HG03108 (cell line): Measurements from ENCODE around the gene MBNL1.
A peak's percentile ranks its signal among the peaks of the same experiment; 100 is the strongest.

Source experiments
- ATAC-seq: cut with Tn5 transposase; IDR thresholded peaks from one replicate; pipeline ENCODE4 v1.9.1; 2021; ENCODE audit warnings: moderate library complexity; ENCODE audit not compliant: unreplicated experiment

The MBNL1 gene

DNA sequence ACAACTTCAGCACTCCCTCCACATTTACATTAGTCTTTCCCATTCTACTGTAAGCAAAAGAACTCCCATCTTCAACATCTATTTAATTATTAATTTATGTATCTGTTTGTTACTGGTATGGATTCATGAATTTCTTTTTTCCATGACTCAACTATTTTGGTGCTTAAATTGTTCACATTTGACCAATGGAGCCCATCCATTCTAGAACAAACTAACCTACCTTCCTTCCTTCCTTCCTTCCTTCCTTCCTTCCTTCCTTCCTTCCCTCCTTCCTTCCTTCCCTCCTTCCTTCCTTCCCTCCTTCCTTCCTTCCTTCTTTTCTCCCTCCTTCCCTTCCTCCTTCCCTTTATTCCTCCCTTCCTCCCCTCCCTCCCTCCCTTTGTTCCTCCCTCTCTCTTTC lies 16.8 kb upstream of the MBNL1 start:
- no peak for ATAC-seq

DNA sequence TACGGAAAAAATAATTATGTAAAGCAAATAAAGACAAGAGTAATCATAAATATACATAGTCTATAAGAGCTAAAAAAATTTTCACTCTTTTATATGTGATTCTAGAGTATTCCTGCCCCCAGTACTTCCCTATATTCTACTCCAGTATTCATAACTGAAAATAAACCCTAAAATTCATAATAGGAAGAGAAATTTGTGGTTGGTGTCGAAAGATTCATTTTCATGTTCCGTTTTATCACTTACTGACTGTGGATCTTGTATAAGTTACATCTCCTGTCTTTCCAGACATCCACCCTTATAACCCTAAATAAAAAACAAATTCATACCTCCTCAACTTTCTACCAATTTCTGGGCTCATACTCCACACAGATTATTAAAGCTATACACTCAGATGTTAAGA lies 16.0 kb upstream of the MBNL1 start:
- no peak for ATAC-seq

DNA sequence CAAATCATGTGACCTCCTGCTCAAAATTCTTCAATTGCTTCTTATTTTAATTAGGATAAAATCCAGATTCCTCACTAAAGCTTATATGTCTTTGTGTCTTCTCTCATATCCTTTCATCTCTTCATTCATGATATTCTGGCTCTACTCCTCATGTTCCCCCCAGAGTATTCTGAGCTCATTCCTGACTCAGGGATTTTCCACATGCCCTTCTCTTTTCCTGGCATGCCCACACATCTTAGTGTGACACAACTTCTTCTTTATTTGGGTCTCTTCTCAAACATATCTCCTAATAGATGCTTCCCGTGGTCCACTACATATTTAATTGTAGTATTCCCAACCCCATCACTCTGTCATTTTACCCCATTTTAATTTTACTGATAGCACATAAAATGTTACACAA lies 15.2 kb upstream of the MBNL1 start:
- no peak for ATAC-seq

DNA sequence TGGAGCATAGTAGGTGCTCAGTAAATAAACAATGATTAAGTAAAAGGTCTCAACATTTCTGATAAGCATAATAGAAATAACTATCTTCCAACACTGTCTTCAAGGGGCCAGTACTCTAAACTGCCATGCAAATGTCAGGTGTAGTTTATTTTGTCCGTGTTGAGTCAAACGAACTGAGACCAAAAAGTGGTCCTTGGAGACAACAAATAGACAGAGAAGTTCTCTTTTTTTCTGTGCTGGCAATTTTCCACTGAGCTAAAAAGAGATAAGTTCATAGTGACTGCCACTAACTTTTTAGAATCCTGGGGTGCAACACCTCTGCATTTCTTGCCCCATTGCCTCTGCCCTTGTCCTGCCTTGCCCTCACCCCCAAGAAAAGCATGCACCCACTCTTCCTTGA lies 14.7 kb upstream of the MBNL1 start:
- ATAC-seq = no peak

DNA sequence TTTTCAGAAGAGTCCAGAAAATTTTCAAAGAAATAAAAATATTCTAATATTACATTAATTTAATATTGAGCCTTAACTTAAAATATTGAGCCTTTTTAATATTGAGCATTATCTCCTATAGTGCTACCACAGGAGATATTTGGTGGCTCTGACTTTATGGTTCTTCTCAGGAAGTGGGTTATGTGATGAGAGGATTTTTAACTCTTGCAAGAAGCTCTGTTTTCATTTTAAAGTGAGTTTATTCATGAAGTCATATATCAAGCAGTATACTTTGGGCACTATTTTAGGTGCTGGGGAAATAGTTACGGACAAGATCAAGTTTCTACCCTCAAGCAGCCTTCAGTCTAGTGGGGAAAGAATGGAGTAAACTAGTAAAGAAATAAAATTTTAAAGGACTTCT lies 13.4 kb upstream of the MBNL1 start:
- no peak for ATAC-seq

DNA sequence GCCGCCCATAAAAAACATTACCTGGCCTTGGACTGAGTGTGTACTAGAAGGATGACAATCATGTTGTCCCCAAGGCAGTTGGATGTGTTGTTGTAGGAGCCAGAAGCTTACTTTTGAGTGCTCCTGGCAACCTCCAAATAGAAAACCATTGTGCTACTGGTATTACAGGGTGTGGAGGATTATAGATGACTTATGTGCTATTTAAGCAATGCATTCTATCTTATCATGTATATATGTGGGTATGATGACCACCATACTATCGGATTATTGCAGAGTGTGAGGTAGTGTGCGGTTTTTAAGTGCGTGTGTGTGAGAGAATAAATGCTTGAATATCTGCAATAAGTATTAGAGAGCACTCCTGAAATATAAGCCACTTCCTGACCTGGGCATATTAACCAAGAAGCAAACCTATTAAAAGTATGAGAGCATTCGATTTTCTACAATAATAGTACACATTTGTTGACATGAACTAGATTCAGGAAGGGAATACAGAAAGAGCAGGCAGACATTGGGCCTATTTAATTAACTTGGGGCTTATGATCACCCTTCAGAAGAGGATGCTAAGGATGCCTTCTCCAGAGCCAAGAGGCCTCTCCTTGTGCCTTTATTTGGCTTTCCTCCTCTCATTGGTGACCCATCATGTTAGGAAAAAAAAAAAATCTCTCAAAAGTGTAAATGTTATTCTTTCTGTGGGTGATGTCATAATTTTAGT lies 11.7 kb upstream of the MBNL1 start:
- no peak for ATAC-seq

DNA sequence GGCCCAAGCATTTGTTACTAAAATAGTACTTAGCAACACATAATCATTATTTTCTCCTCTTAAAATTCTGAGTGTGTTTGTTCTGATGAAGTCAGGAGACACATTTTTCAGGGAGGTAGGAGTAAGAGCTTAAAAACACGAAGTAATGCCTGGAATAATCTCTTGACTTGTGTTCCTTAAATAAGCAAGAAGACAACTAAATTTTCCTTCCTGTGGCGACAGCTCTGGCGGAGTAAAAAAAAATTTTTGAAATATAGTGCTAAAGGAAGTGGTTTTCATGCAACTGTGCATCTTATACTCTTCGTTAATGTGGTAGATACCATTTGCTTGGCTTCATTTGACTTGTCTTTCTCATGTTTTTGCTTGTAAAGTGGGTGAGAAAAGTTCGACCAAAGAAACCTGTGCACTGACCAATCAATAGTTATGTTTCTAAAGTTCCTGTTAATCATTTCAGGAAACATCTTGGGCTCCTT lies 11.1 kb upstream of the MBNL1 start:
- peak; percentile 78 for ATAC-seq

DNA sequence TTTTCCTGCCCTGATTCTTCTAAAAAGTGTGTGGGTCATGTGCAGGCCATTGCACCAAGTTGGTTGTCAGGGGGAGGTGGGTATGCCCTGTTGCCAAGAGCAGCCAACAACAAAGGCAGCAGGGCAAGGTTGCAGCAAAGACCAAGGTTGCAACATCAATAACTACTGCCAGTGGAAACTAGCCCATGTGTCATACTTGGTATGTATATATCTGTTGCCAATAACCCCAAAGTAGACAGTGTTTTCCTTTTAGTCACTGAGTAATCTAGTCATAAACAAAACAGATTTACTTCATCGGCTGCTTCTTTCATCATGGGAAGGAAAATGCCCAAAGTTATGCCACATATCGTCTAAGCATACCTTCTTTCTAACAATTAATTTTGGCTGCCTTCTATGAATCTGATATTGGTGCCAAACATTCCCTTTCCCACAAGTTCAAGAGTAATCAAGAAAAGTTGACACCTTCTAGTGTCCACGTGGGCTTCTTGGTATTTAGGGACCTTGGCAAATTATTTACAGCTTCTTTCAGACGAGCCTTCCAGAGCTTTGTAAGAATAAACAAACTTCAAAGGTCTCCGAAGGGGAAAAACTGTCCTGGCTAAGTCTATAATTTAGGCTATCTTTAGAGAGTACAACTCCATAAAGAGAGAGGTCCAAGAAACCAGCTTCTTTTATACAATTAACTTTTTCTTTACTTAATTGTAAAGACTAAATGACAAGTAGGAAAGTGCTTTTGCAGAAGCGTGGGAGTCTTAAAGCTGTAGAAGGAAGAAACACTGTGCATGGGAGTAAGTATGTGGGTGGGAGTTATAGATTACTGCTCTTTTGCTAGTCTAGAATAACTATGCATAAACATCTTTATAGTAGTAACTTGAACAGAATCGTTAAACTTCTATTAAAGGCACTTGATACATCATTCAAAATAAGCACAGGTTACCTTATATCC lies 10.0 kb upstream of the MBNL1 start:
- ATAC-seq = no peak

DNA sequence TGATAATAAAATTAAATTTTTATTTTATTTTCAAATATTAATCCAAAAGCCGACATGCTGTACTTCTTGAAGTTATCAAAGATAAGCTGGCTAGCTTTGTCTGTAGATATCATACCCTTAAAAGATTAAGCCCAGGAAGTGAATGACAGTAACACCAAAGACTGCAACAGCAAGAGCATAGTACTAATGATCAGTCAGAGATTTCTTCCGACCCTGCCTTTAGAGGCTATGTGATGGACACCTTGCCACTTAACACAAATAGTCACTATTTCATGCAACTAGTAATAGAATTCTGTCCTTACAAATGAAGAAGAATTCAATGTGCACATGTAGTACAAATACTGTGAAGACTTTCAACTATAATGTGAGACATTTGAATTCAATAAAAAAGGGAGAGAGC lies 9.3 kb upstream of the MBNL1 start:
- no peak for ATAC-seq

DNA sequence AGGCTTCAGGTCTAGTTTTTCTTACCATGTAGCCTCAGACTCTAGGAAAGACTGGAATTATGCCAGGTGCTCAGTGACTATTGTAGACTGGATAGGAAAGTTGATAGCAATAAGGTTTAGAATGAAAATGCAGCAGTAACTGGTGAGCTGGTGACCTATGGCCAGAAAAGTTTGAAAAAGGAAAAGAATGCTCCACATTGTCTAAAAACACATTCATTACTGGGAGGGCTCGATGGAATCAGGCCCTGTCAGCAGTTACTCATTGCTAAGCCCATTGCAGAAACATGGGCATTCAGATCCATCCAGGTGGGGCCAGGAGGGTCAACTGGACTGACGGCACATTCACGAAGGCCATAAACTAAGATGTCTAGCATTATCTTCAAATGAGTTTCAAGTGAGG lies 8.7 kb upstream of the MBNL1 start:
- no peak for ATAC-seq

DNA sequence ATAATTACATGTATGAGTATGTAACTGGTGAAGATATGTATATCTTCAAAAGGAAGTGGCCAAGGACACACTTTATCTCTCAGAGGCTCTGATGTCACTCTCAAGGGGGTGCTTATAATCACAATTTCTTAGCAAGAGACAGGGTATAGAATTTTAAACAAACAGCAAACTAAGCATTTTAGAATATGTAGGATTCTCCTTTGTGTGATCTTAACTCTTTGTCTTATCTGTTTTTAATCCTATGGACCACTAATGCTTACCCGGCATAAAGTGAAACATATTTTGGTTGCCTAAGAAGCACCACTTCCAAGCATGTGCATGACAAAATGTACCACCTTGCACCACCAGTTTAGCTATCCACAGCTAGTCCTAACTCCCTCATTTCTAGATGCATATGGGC lies 8.2 kb upstream of the MBNL1 start:
- no peak for ATAC-seq

DNA sequence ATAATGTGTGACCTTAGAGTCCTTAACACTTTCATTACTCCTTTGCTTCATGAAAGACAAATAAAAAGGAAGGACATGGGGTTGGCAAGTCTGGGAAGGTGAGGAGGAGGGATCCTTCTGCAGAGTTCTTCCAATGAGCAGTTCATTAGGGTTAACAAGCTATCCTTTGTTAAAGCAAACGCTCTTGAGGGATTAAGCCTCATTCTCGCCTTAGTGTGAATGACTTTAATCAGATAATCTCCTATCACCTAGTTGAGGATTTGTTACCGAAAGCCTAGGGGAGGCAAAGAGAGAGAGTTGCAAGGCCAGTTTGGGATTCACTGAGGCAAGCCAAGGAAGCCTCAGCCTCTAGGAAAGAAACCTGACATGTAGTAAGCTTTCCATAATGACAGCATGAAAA lies 7.4 kb upstream of the MBNL1 start:
- no peak for ATAC-seq

DNA sequence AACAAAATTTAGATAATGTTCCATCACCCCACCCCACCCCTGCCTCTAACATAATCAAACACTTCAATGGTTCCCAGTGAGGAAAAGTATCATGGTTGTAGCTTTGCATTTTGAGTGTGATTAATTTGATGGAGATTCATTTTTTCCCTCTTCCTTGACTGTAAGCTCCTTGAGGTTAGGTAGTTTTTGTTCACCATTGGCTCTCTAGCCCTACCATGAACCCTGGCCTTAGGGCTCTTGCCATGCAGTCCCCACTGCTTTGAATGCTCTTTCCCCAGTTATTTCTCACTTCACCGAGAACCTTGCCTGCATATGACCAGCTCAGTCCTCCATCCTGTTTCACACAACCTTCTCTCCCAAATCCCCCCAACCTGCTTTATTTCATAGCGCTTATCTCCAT lies 5.0 kb upstream of the MBNL1 start:
- ATAC-seq = no peak

DNA sequence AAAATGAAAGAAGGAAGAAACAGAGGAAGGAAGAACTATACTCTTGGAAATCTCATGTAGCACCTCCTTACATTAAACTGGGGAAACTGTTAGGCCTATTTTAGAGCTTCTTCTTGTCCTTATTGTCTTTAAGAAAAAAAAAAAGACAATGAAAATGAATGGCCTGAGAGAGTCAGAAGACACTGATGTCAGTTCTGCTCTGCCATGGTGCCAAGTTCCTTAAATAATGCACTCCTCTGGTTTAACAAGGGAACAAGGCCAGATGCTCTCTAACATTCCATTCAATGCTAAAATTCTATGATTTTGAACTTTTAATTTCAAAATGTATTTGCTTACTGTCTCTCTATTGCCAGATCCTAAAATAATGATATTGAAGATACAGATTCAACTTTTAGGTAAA lies 4.4 kb upstream of the MBNL1 start:
- no peak for ATAC-seq

DNA sequence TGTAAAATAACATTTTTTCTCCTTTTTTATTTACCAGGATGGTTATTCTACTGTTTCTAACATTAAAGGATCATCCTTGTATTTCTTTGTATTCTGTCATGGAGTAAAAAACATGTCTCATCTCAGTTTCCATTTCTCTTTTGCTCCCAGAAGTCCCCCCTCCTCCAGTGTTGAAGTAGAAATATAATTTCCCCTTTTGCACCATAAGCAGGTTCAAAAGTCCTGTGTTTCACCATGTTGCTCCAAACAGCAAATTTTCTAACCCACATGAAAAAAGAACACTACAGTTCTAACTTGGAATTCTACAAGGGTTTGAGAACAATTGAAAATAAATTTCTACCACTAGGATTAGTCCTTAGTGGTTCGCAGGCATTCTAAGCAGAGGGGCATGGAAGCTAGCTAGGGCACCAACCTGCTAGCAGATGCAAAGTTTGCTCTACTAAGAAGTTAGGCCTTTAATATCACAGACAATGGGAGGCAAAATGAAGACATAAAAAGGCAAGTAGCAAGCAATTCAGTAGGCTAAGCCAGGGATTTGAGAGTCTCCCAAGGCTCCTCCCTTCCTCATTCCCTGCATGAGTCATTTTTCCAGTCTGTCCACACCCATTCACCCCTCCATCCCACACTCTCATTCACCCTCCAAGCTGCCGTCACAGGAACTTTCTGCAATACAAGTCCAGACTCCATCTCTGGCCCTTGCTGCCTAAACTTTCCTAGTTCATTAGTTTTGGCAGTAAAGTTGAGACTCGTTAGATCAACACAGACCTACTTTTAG lies 2.3 kb upstream of the MBNL1 start:
- ATAC-seq = no peak

DNA sequence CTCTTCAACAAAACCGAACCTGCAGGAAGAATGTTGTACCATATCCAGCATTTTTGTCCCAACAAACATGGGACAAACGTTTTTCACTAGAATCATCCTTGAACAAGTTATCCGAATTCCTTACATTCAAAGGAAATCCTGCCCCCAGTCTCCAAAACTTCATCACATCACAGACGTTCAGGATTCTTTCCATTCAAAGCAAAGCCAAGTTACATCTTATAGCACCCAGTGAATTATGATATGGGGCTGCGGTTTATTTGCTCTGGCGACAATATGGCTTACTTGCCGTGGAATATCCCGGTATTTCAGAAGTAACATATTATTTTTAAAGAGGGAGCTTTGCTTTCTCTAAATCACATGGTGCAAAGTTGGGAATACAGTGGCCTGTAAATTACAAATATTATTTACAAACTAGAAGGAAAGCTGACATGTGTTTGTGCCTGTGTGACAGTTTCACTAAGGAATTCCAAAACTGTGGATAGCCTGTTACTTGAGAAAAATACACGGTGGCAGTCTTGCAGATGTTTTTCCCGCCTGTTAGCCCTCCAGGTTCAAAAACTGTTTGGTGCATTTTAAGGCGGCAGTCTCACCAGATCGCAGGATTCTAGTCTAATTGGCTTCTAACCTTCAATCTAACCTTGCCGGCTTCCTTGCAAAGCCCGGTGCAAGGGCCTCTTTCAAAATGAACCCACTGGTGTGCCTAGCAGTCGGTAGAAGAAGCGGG lies 736 bp upstream of the MBNL1 start:
- no peak for ATAC-seq

DNA sequence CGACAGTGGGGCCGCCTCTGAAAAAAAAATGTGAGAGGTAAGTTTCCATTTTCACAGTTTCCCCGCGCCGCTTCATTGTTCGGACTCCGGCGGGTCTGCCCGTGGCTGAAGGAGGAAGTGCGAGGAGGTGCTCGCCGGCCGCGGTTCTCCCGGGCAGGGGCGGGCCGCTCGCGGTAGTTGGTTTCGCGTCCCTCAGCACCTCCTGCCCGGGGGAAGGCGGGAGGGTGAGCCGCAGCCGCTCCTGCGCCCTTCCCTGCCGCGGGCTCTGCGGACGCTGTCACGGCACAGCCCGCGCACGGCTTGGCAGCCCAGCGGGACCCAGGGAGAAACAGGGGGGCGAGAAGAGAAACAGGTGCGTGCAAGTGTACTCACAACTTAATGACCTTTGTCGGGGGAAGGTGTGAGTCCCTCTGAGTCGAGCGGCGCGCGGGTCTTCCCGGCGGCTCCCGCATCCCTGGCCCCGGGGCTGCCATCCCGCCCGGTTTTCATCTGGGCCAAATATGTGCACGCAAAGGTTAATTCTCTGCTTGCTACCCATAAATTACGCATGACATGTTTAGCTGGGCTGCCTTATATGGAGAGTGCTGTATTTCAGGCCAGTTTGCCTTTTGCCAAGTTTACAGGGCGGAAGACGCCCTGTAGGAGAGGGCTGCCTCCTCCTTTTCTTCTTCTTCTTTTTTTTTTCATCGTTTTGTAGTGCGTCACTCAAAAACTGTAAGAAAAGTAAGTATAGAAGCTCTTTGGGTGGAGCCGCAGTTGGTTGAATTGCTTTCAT lies 514 bp downstream of the MBNL1 start:
- peak; percentile 39 for ATAC-seq

DNA sequence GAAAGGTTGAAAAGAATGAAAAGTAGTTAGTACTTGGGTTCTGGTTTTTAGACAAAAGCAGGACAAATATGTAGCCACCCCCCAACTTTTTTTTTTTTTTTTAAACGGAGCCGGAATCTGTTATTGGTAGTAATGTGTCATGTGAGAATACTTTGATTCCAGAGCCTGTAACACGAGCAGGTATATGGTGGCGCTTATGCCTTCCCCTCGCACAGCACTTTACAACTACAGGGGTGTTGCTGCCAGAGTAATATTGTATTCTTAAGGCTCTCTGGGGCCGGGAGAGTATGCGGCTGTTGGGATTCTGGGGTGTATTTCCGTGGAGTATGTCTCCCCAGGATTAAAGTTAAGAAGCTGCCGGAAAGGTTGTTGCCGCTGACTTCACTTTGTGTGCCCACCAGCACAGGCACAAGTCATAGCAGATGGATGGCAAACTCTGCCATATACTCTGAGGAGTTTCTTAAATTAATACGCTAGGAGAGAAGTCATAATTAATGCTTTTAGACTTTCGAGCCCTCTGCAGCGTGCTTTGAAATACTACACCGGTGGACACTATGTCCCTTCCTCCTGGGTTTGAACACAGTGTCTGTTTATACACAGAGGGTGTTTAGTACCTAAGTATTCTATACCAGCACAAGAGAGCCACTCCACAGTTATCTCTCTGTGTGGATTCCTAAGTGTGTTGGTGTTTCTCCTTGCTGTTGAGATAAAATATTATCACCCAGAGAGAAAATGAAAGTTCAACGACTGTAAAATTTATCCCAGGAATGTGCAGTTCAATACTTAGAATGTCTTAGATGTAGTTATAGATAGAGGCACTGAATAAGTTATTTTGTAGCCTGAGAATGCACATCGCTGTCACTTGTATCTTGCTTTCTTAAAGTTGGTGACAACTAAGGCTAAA lies 1.4 kb downstream of the MBNL1 start:
- ATAC-seq = no peak

DNA sequence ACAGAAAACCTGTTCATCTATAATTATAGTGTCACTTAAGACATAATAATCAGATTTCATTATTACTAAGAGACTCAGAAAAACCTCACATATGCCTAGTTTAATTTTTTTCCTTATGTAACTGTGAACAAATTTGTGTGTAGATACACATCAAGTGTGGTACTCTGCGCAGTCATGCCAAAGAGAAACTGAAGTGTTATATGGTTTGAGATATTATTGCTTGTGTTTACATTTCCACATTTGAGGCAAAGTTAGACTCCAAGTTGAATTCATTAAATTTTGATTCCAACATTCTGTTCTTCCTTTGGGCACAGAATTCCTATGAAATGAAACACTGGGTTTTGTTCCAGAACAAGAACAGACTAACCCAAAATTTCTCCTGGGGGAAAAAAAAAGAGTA lies 2.2 kb downstream of the MBNL1 start:
- no peak for ATAC-seq
